BE2C (cell line): ENCODE results near the gene FAM131B.

Source experiments
- DNase-seq: peaks from one replicate; pipeline ENCODE4 v3.0.0-alpha.2; 2020
- H3K27me3 ChIP-seq: fragments of 250-450 bp; sonication (Bioruptor Pico); 2 replicates; pipeline ENCODE4 v1.5.1; 2020; ENCODE audit warnings: mild to moderate bottlenecking
- H3K36me3 ChIP-seq: fragments of 250-450 bp; sonication (Bioruptor Pico); 2 replicates; pipeline ENCODE4 v1.5.1; 2020; ENCODE audit warnings: mild to moderate bottlenecking
- H3K4me1 ChIP-seq: fragments of 250-450 bp; sonication (Bioruptor Pico); 2 replicates; pipeline ENCODE4 v1.5.1; 2020
- H3K4me3 ChIP-seq: 2 replicates; pipeline ENCODE4 v1.5.1; 2011; ENCODE audit warnings: low read depth, low read length
- H3K9me3 ChIP-seq: fragments of 250-450 bp; sonication (Bioruptor Pico); 2 replicates; pipeline ENCODE4 v1.5.1; 2020
- CTCF ChIP-seq: IDR thresholded peaks from 2 replicates; pipeline ENCODE4 v1.5.1; 2012; ENCODE audit warnings: mild to moderate bottlenecking, low read depth, low read length

FAM131B gene

GRCh38 chr7:143315776-143316175 lies 46.7 kb downstream of the FAM131B start, which contains the start of gene CLCN1:
CLCN1 (plus strand) TSS chr7:143316111; CDS start chr7:143316213, 102 bp downstream.
- Histone ChIP-seq H3K4me1 (no peaks in the 10 kb centered on the region), H3K36me3 (no peaks in the 10 kb centered on the region), H3K4me3 (no peak within 1 kb of the TSS), H3K27me3 (no peaks in the 10 kb centered on the region), H3K9me3 (no peaks in the 10 kb centered on the region)
- DNase-seq, result no peak
- no peak for TF ChIP-seq CTCF

GRCh38 chr7:143314127-143314526 lies 48.4 kb downstream of the FAM131B start:
- Histone ChIP-seq H3K9me3 (no peaks in the 10 kb centered on the region), H3K36me3 (peaks cover 5% of the 10 kb centered on the region; the same call in 1 of the 2 replicates), H3K27me3 (no peaks in the 10 kb centered on the region), H3K4me3 (no peak overlapping the region), H3K4me1 (no peaks in the 10 kb centered on the region)
- no peak for TF ChIP-seq CTCF
- DNase-seq, result no peak

GRCh38 chr7:143308632-143309031 lies 53.9 kb downstream of the FAM131B start:
- Histone ChIP-seq H3K36me3 (peaks cover 48% of the 10 kb centered on the region), H3K4me3 (no peak overlapping the region), H3K4me1 (no peaks in the 10 kb centered on the region), H3K27me3 (no peaks in the 10 kb centered on the region), H3K9me3 (no peaks in the 10 kb centered on the region)
- TF ChIP-seq CTCF, result no peak
- DNase-seq, result no peak

- peak; percentile 92 for TF ChIP-seq CTCF
- peak; percentile 82 for DNase-seq
- peaks cover 76% of the 10 kb centered on the region for H3K36me3 ChIP-seq
- no peaks in the 10 kb centered on the region for H3K27me3 ChIP-seq
- no peak overlapping the region for H3K4me3 ChIP-seq
- H3K4me1 ChIP-seq, result no peaks in the 10 kb centered on the region
- no peaks in the 10 kb centered on the region for H3K9me3 ChIP-seq
These were observed 57.0 kb downstream of the FAM131B start for GRCh38 chr7:143305423-143306070.

GRCh38 chr7:143304938-143305337 lies 57.6 kb downstream of the FAM131B start:
- Histone ChIP-seq H3K4me1 (no peaks in the 10 kb centered on the region), H3K9me3 (no peaks in the 10 kb centered on the region), H3K36me3 (peaks cover 82% of the 10 kb centered on the region), H3K27me3 (no peaks in the 10 kb centered on the region), H3K4me3 (no peak overlapping the region)
- TF ChIP-seq CTCF, result no peak
- DNase-seq, result no peak

GRCh38 chr7:143303733-143304132 lies 58.8 kb downstream of the FAM131B start:
- Histone ChIP-seq H3K9me3 (no peaks in the 10 kb centered on the region), H3K36me3 (peaks cover 86% of the 10 kb centered on the region), H3K4me1 (no peaks in the 10 kb centered on the region), H3K27me3 (no peaks in the 10 kb centered on the region), H3K4me3 (no peak overlapping the region)
- no peak for TF ChIP-seq CTCF
- DNase-seq, result no peak
